Smooth muscle cell (in vitro differentiated cells): Measurements from ENCODE around the gene KRT16. TPM values are rescaled to one million over a fixed set of nuclear protein-coding genes. Genes with fewer than 3 reads are reported as not detected.

ENCODE experiments used
- DNase-seq: peaks from one replicate; lab custom pipeline; 2025; ENCODE audit not compliant: unreplicated experiment; lab: John Stamatoyannopoulos, UW
- H2AFZ ChIP-seq: fragments of 200-600 bp; sonication (generic); 2 replicates; pipeline ENCODE4 v1.6.0; 2016; ENCODE audit warnings: antibody characterized with exemption, low read depth, mild to moderate bottlenecking
- H3F3A ChIP-seq: fragments of 200-600 bp; sonication (generic); 2 replicates; pipeline ENCODE4 v1.6.0; 2017; ENCODE audit warnings: antibody characterized with exemption, low read depth
- H3K27ac ChIP-seq: fragments of 200-600 bp; sonication (generic); 2 replicates; pipeline ENCODE4 v1.5.1; 2016; ENCODE audit warnings: low read depth, mild to moderate bottlenecking
- H3K27me3 ChIP-seq: fragments of 200-600 bp; sonication (generic); 2 replicates; pipeline ENCODE4 v1.6.1; 2016; ENCODE audit warnings: low read depth, mild to moderate bottlenecking
- H3K36me3 ChIP-seq: fragments of 200-600 bp; sonication (generic); 2 replicates; pipeline ENCODE4 v1.5.1; 2016; ENCODE audit warnings: low read depth
- H3K4me1 ChIP-seq: fragments of 200-600 bp; sonication (generic); 2 replicates; pipeline ENCODE4 v1.5.1; 2016; ENCODE audit warnings: low read depth
- H3K4me2 ChIP-seq: fragments of 200-600 bp; sonication (generic); 2 replicates; pipeline ENCODE4 v1.6.0; 2016; ENCODE audit warnings: mild to moderate bottlenecking
- H3K4me3 ChIP-seq: fragments of 200-600 bp; sonication (generic); 2 replicates; pipeline ENCODE4 v1.5.1; 2016; ENCODE audit warnings: mild to moderate bottlenecking
- H3K79me2 ChIP-seq: fragments of 200-600 bp; sonication (generic); 2 replicates; pipeline ENCODE4 v1.6.0; 2016; ENCODE audit warnings: low read depth, mild to moderate bottlenecking
- H3K9ac ChIP-seq: fragments of 200-600 bp; sonication (generic); 2 replicates; pipeline ENCODE4 v1.6.0; 2016; ENCODE audit warnings: low read depth
- H3K9me3 ChIP-seq: fragments of 200-600 bp; sonication (generic); replicated peaks from 2 replicates; pipeline ENCODE4 v1.5.1; 2016; ENCODE audit warnings: low read depth
- H4K20me1 ChIP-seq: fragments of 200-600 bp; sonication (generic); 2 replicates; pipeline ENCODE4 v1.6.0; 2016; ENCODE audit warnings: low read depth
- CTCF ChIP-seq: fragments of 200-600 bp; sonication (generic); IDR thresholded peaks from 2 replicates; pipeline ENCODE4 v1.5.1; 2017; ENCODE audit warnings: borderline replicate concordance, mild to moderate bottlenecking, antibody characterized with exemption; ENCODE audit not compliant: insufficient read depth, poor library complexity, severe bottlenecking
- WGBS: methylation state at CpG from one replicate; pipeline ENCODE4 v1.1.7; 2016; ENCODE audit warnings: low lambda C conversion rate; 5-methylcytosine and 5-hydroxymethylcytosine counted together
- polyA plus RNA-seq: library from polyadenylated mRNA; unstranded; fragments of >200 nt; fragmentation: Nextera tagmentation; extraction: Ambion mirVana; gene quantifications from 2 replicates; pipeline ENCODE4 v1.2.1, GENCODE V29; 2016
- total RNA-seq: library from RNA; depleted of rRNA; stranded (reverse); fragments of >200 nt; gene quantifications from 2 replicates; pipeline ENCODE4 v1.2.3, GENCODE V29; 2014

Gene KRT16
- total and polyA plus RNA-seq, 2 experiments from 2014 or later = 304 to 521 TPM

GRCh38 chr17:41650794-41651624, 38.4 kb upstream of the KRT16 start:
- H3K27ac ChIP-seq = no peak overlapping the region
- TF ChIP-seq CTCF = no peak
- no peaks in the 10 kb centered on the region for H3K79me2 ChIP-seq
- no peaks in the 10 kb centered on the region for H3K9me3 ChIP-seq
- H2AFZ ChIP-seq = no peak overlapping the region
- H3K27me3 ChIP-seq = no peaks in the 10 kb centered on the region
- no peak overlapping the region for H3K4me3 ChIP-seq
- no peaks in the 10 kb centered on the region for H4K20me1 ChIP-seq
- no peak overlapping the region for H3K4me2 ChIP-seq
- 84% methylated on average over 12 of the region's 15 CpGs for WGBS
- no peaks in the 10 kb centered on the region for H3K36me3 ChIP-seq
- no peak for DNase-seq
- no peaks in the 10 kb centered on the region for H3F3A ChIP-seq
- H3K4me1 ChIP-seq = peaks cover 9% of the 10 kb centered on the region
- no peak overlapping the region for H3K9ac ChIP-seq

- no peaks in the 10 kb centered on the region for H3K9me3 ChIP-seq
- DNase-seq = no peak
- WGBS = 95% methylated on average over 10 of the region's 10 CpGs
- no peaks in the 10 kb centered on the region for H3F3A ChIP-seq
- no peak overlapping the region for H3K4me2 ChIP-seq
- no peaks in the 10 kb centered on the region for H3K27me3 ChIP-seq
- H4K20me1 ChIP-seq = no peaks in the 10 kb centered on the region
- H3K36me3 ChIP-seq = no peaks in the 10 kb centered on the region
- H3K4me1 ChIP-seq = no peaks in the 10 kb centered on the region
- H3K4me3 ChIP-seq = no peak overlapping the region
- no peak overlapping the region for H3K9ac ChIP-seq
- H3K79me2 ChIP-seq = no peaks in the 10 kb centered on the region
- no peak overlapping the region for H2AFZ ChIP-seq
- H3K27ac ChIP-seq = no peak overlapping the region
- no peak for TF ChIP-seq CTCF
Measured at GRCh38 chr17:41649923-41650519, 37.5 kb upstream of the KRT16 start.

GRCh38 chr17:41648411-41649195, 36.0 kb upstream of the KRT16 start:
- no peaks in the 10 kb centered on the region for H4K20me1 ChIP-seq
- TF ChIP-seq CTCF = peak; percentile 95
- H3F3A ChIP-seq = no peaks in the 10 kb centered on the region
- no peaks in the 10 kb centered on the region for H3K27me3 ChIP-seq
- peak overlapping the region; percentile 39 for H3K4me3 ChIP-seq
- no peak overlapping the region for H3K9ac ChIP-seq
- H2AFZ ChIP-seq = peak overlapping the region; percentile 81
- peak; percentile 72 for DNase-seq
- WGBS = 14% methylated on average over 38 of the region's 39 CpGs
- no peak overlapping the region for H3K27ac ChIP-seq
- no peaks in the 10 kb centered on the region for H3K4me1 ChIP-seq
- H3K36me3 ChIP-seq = no peaks in the 10 kb centered on the region
- no peaks in the 10 kb centered on the region for H3K79me2 ChIP-seq
- H3K4me2 ChIP-seq = peak overlapping the region; percentile 86
- no peaks in the 10 kb centered on the region for H3K9me3 ChIP-seq
